Activated T-helper 1 cell treated with anti-CD3 and anti-CD28 coated beads, Interleukin-12 subunit alpha, Interleukin-12 subunit beta, Interleukin-2, Interleukin-4 antibody, amounts not matched to agents 30 ng/mL and 10 ng/mL and 1 ng/mL, durations not matched to agents 14 hours and 24 hours and 36 hours (primary cell): ENCODE data around the gene MTERF4. TPM values are rescaled to one million over a fixed set of nuclear protein-coding genes. Genes with fewer than 3 reads are reported as not detected.
A peak's percentile ranks its signal among the peaks of the same experiment; 100 is the strongest.
"Not testable (repeated sequence)": the region's sequence is repeated elsewhere in the genome, so short reads cannot be mapped to it uniquely, and the experiment has no call there.

Experiments
- DNase-seq: peaks from one replicate; pipeline ENCODE4 v3.0.0; 2021; ENCODE audit warnings: low spot score
- H3K27ac Mint-ChIP-seq: one replicate; pipeline ENCODE4 v1.8.0; 2021; ENCODE audit warnings: mild to moderate bottlenecking, mixed read lengths
- H3K27me3 Mint-ChIP-seq: one replicate; pipeline ENCODE4 v1.8.0; 2022; ENCODE audit warnings: mild to moderate bottlenecking, moderate library complexity, mixed read lengths; ENCODE audit not compliant: insufficient read depth
- H3K36me3 Mint-ChIP-seq: one replicate; pipeline ENCODE4 v1.8.0; 2021; ENCODE audit warnings: low read depth, mixed read lengths
- H3K4me1 Mint-ChIP-seq: one replicate; pipeline ENCODE4 v1.8.0; 2021; ENCODE audit warnings: low read depth, mixed read lengths
- H3K4me3 Mint-ChIP-seq: one replicate; pipeline ENCODE4 v1.8.0; 2021; ENCODE audit warnings: mild to moderate bottlenecking, moderate library complexity, mixed read lengths
- H3K9me3 Mint-ChIP-seq: one replicate; pipeline ENCODE4 v1.8.0; 2021; ENCODE audit warnings: mixed read lengths
- intact Hi-C: fragments of 100-400 bp; cut with micrococcal nuclease; formaldehyde crosslinking; loops from one replicate; pipeline ENCODE4 v1.15.1; 2024
- total RNA-seq: library from RNA; stranded (reverse); gene quantifications from 2 replicates; pipeline ENCODE4 v1.2.3, GENCODE V29; 2022

Gene MTERF4
- total RNA-seq, 1 donor from 2014 or later: 43.3 TPM

- H3K27me3 Mint-ChIP-seq: no peaks in the 10 kb centered on the region
- H3K9me3 Mint-ChIP-seq: no peaks in the 10 kb centered on the region
- intact Hi-C loops: no loop called here
- peaks cover 39% of the 10 kb centered on the region for H3K4me1 Mint-ChIP-seq
- no peak for DNase-seq
- peaks cover 57% of the 10 kb centered on the region for H3K36me3 Mint-ChIP-seq
- no peak overlapping the region for H3K4me3 Mint-ChIP-seq
- H3K27ac Mint-ChIP-seq: peak overlapping the region; percentile 29
Measured at GRCh38 chr2:241114836-241115235, 12.7 kb upstream of the MTERF4 start.

- H3K27ac Mint-ChIP-seq: peak overlapping the region; percentile 86
- no peaks in the 10 kb centered on the region for H3K9me3 Mint-ChIP-seq
- H3K36me3 Mint-ChIP-seq: peaks cover 59% of the 10 kb centered on the region
- H3K4me1 Mint-ChIP-seq: peaks cover 55% of the 10 kb centered on the region
- DNase-seq: no peak
- peak overlapping the region; percentile 78 for H3K4me3 Mint-ChIP-seq
- intact Hi-C loops: no loop called here
- no peaks in the 10 kb centered on the region for H3K27me3 Mint-ChIP-seq
Measured at GRCh38 chr2:241112592-241112991, 10.5 kb upstream of the MTERF4 start.

- Mint-ChIP-seq H3K9me3 (no peaks in the 10 kb centered on the region), H3K27me3 (no peaks in the 10 kb centered on the region), H3K36me3 (peaks cover 55% of the 10 kb centered on the region), H3K4me3 (peak overlapping the region; percentile 78), H3K27ac (peak overlapping the region; percentile 86), H3K4me1 (peaks cover 56% of the 10 kb centered on the region)
- intact Hi-C loops: no loop called here
- no peak for DNase-seq
Measured at GRCh38 chr2:241112046-241112445, 10.0 kb upstream of the MTERF4 start.

GRCh38 chr2:241111440-241111805, 9.3 kb upstream of the MTERF4 start:
- H3K36me3 Mint-ChIP-seq: peaks cover 55% of the 10 kb centered on the region

GRCh38 chr2:241110607-241111439, 8.7 kb upstream of the MTERF4 start:
- intact Hi-C loops: no loop called here
- peaks cover 48% of the 10 kb centered on the region for H3K4me1 Mint-ChIP-seq
- H3K27me3 Mint-ChIP-seq: no peaks in the 10 kb centered on the region
- H3K9me3 Mint-ChIP-seq: no peaks in the 10 kb centered on the region
- no peak for DNase-seq
- H3K36me3 Mint-ChIP-seq: peaks cover 49% of the 10 kb centered on the region
- peak overlapping the region; percentile 69 for H3K27ac Mint-ChIP-seq
- H3K4me3 Mint-ChIP-seq: peak overlapping the region; percentile 78

More at GRCh38 chr2:241111440-241111805, 9.3 kb upstream of the MTERF4 start:
- H3K9me3 Mint-ChIP-seq: no peaks in the 10 kb centered on the region
- H3K27ac Mint-ChIP-seq: peak overlapping the region; percentile 69
- no peaks in the 10 kb centered on the region for H3K27me3 Mint-ChIP-seq
- H3K4me3 Mint-ChIP-seq: peak overlapping the region; percentile 78
- no peak for DNase-seq
- H3K4me1 Mint-ChIP-seq: peaks cover 53% of the 10 kb centered on the region
- intact Hi-C loops: no loop called here

GRCh38 chr2:241110089-241110606, 8.1 kb upstream of the MTERF4 start:
- H3K9me3 Mint-ChIP-seq: no peaks in the 10 kb centered on the region
- no peak for DNase-seq
- peak overlapping the region; percentile 78 for H3K4me3 Mint-ChIP-seq
- peaks cover 46% of the 10 kb centered on the region for H3K36me3 Mint-ChIP-seq
- intact Hi-C loops: no loop called here
- peaks cover 48% of the 10 kb centered on the region for H3K4me1 Mint-ChIP-seq
- H3K27me3 Mint-ChIP-seq: no peaks in the 10 kb centered on the region
- H3K27ac Mint-ChIP-seq: peak overlapping the region; percentile 78

GRCh38 chr2:241109210-241110088, 7.4 kb upstream of the MTERF4 start:
- Mint-ChIP-seq H3K4me1 (peaks cover 42% of the 10 kb centered on the region), H3K4me3 (peak overlapping the region; percentile 70), H3K9me3 (no peaks in the 10 kb centered on the region), H3K36me3 (peaks cover 40% of the 10 kb centered on the region), H3K27ac (peak overlapping the region; percentile 96), H3K27me3 (no peaks in the 10 kb centered on the region)
- intact Hi-C loops: no loop called here
- no peak for DNase-seq

- H3K4me1 Mint-ChIP-seq: peaks cover 41% of the 10 kb centered on the region
- intact Hi-C loops: no loop called here
Measured at GRCh38 chr2:241108271-241109209, 6.5 kb upstream of the MTERF4 start.

GRCh38 chr2:241107031-241107783, 5.1 kb upstream of the MTERF4 start:
- Mint-ChIP-seq H3K4me3 (peak overlapping the region; percentile 26), H3K27ac (peak overlapping the region; percentile 96), H3K27me3 (no peaks in the 10 kb centered on the region), H3K9me3 (no peaks in the 10 kb centered on the region), H3K4me1 (peaks cover 44% of the 10 kb centered on the region), H3K36me3 (peaks cover 30% of the 10 kb centered on the region)
- DNase-seq: no peak
- intact Hi-C loops: no loop called here

More at GRCh38 chr2:241108271-241109209, 6.5 kb upstream of the MTERF4 start:
- Mint-ChIP-seq H3K4me3 (peak overlapping the region; percentile 70), H3K27me3 (no peaks in the 10 kb centered on the region), H3K27ac (peak overlapping the region; percentile 96), H3K36me3 (peaks cover 34% of the 10 kb centered on the region), H3K9me3 (no peaks in the 10 kb centered on the region)
- DNase-seq: no peak

GRCh38 chr2:241105641-241106040, 3.6 kb upstream of the MTERF4 start:
- Mint-ChIP-seq H3K4me1 (peaks cover 40% of the 10 kb centered on the region), H3K9me3 (no peaks in the 10 kb centered on the region), H3K36me3 (peaks cover 20% of the 10 kb centered on the region), H3K27me3 (no peaks in the 10 kb centered on the region), H3K27ac (no peak overlapping the region), H3K4me3 (no peak overlapping the region)
- intact Hi-C loops: no loop called here
- no peak for DNase-seq

- H3K27ac Mint-ChIP-seq, intact Hi-C loops, DNase-seq, H3K9me3 Mint-ChIP-seq, H3K27me3 Mint-ChIP-seq, H3K4me3 Mint-ChIP-seq: not testable (repeated sequence)
- H3K4me1 Mint-ChIP-seq: peaks cover 43% of the 10 kb centered on the region
- peaks cover 20% of the 10 kb centered on the region for H3K36me3 Mint-ChIP-seq
Measured at GRCh38 chr2:241104611-241105010, 2.5 kb upstream of the MTERF4 start.
